ENCODE data around the gene BTK. TPM values are rescaled to one million over a fixed set of nuclear protein-coding genes. Genes with fewer than 3 reads are reported as not detected.

Gene BTK
- total and polyA plus RNA-seq, 3 experiments from 2014 or later: 0.48 to 0.60 TPM; not detected in 1

DNA sequence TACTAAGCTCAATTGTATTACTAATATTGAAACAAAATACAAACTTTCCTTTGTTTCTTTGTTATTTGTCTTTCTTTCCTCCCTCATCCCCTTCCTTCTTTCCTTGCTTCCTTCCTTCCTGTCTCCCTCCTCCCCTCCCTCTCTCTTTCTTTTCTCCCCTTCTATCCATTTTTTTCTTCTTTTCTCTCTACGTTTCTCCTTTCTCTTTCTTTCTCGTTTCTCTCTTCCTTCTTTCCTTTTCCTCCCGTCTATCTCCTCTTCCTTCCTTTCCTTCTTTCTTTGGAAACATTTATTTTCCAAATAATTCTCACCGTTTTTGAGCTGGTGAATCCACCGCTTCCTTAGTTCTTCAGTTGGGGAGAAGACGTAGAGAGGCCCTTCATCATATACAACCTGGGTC is 16.3 kb downstream of the BTK start:
- Mint-ChIP-seq H3K4me1 (no peaks in the 10 kb centered on the region), H3K9me3 (no peaks in the 10 kb centered on the region), H3K27me3 (peaks cover 4 to 9% of the 10 kb centered on the region in 2 donors), H3K4me3 (no peak overlapping the region), H3K27ac (no peak overlapping the region), H3K36me3 (no peaks in the 10 kb centered on the region)
- H3K27ac ChIP-seq (ENCODE audit: low read depth, low read length): no peak overlapping the region
- no peaks in the 10 kb centered on the region for H3K27me3 ChIP-seq (ENCODE audit: insufficient read depth, low read length, poor library complexity, severe bottlenecking)
- no peaks in the 10 kb centered on the region for H3K4me1 ChIP-seq (ENCODE audit: insufficient read depth, low read length)
- no peak overlapping the region for H3K4me3 ChIP-seq (ENCODE audit: low read length)
- ChIA-PET CTCF (no interaction called here), POLR2A (no interaction called here)
- no peak for DNase-seq
- no peaks in the 10 kb centered on the region for H3K36me3 ChIP-seq (ENCODE audit: insufficient read depth, low read length)
- H3K9me3 ChIP-seq (ENCODE audit: low read length): no peaks in the 10 kb centered on the region

DNA sequence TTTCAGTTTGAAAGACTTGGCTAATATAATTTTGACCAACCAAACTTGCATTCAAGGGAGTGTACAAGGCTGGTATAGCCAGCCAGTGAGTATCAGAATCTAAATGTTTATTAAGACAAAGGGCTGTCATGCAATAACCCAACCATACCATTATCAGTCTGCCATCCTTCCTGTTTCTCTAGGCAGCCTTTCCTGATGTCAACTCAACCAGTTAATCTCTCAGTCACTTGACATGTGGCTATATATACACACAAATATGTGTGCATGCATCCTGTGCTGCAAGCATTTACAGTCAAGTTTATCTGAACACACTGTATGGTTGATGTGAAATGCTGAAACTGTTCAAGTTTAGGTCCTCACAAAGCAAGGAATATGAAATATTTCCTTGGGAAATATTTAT is 17.2 kb downstream of the BTK start:
- POLR2A ChIA-PET: no interaction called here
- H3K9me3 Mint-ChIP-seq: no peaks in the 10 kb centered on the region
- H3K36me3 ChIP-seq (ENCODE audit: insufficient read depth, low read length): no peaks in the 10 kb centered on the region
- H3K4me3 ChIP-seq (ENCODE audit: low read length): no peak overlapping the region
- DNase-seq: no peak
- no peaks in the 10 kb centered on the region for H3K9me3 ChIP-seq (ENCODE audit: low read length)
- H3K27ac ChIP-seq (ENCODE audit: low read depth, low read length): no peak overlapping the region
- peaks cover 0 to 8% of the 10 kb centered on the region in 2 donors for H3K27me3 Mint-ChIP-seq
- H3K27me3 ChIP-seq (ENCODE audit: insufficient read depth, low read length, poor library complexity, severe bottlenecking): no peaks in the 10 kb centered on the region
- H3K27ac Mint-ChIP-seq: no peak overlapping the region
- H3K4me3 Mint-ChIP-seq: no peak overlapping the region
- CTCF ChIA-PET: no interaction called here
- no peaks in the 10 kb centered on the region for H3K36me3 Mint-ChIP-seq
- H3K4me1 Mint-ChIP-seq: no peaks in the 10 kb centered on the region
- H3K4me1 ChIP-seq (ENCODE audit: insufficient read depth, low read length): no peaks in the 10 kb centered on the region

GRCh38 chrX:101365301-101365795 is 20.6 kb downstream of the BTK start:
- Histone ChIP-seq H3K27ac (ENCODE audit: low read depth, low read length) (no peak overlapping the region), H3K27me3 (ENCODE audit: insufficient read depth, low read length, poor library complexity, severe bottlenecking) (no peaks in the 10 kb centered on the region), H3K4me1 (ENCODE audit: insufficient read depth, low read length) (no peaks in the 10 kb centered on the region), H3K36me3 (ENCODE audit: insufficient read depth, low read length) (no peaks in the 10 kb centered on the region), H3K4me3 (ENCODE audit: low read length) (no peak overlapping the region), H3K9me3 (ENCODE audit: low read length) (no peaks in the 10 kb centered on the region)
- ChIA-PET CTCF (no interaction called here), POLR2A (no interaction called here)
- Mint-ChIP-seq H3K27me3 (peaks cover 4 to 19% of the 10 kb centered on the region in 2 donors), H3K27ac (no peak overlapping the region), H3K9me3 (no peaks in the 10 kb centered on the region), H3K4me3 (no peak overlapping the region), H3K36me3 (no peaks in the 10 kb centered on the region), H3K4me1 (no peaks in the 10 kb centered on the region)
- DNase-seq: no peak

GRCh38 chrX:101362757-101363156 is 23.2 kb downstream of the BTK start:
- no peaks in the 10 kb centered on the region for H3K27me3 ChIP-seq (ENCODE audit: insufficient read depth, low read length, poor library complexity, severe bottlenecking)
- H3K36me3 ChIP-seq (ENCODE audit: insufficient read depth, low read length): no peaks in the 10 kb centered on the region
- no peak overlapping the region for H3K4me3 Mint-ChIP-seq
- H3K9me3 Mint-ChIP-seq: no peaks in the 10 kb centered on the region
- peaks cover 7 to 18% of the 10 kb centered on the region in 2 donors for H3K27me3 Mint-ChIP-seq
- no peak overlapping the region for H3K4me3 ChIP-seq (ENCODE audit: low read length)
- H3K4me1 Mint-ChIP-seq: no peaks in the 10 kb centered on the region
- no peaks in the 10 kb centered on the region for H3K36me3 Mint-ChIP-seq
- no peak overlapping the region for H3K27ac Mint-ChIP-seq
- H3K27ac ChIP-seq (ENCODE audit: low read depth, low read length): no peak overlapping the region
- no peak for DNase-seq
- H3K9me3 ChIP-seq (ENCODE audit: low read length): no peaks in the 10 kb centered on the region
- ChIA-PET CTCF (no interaction called here), POLR2A (no interaction called here)
- H3K4me1 ChIP-seq (ENCODE audit: insufficient read depth, low read length): no peaks in the 10 kb centered on the region

- no peaks in the 10 kb centered on the region for H3K4me1 Mint-ChIP-seq
- Histone ChIP-seq H3K9me3 (ENCODE audit: low read length) (no peaks in the 10 kb centered on the region), H3K27me3 (ENCODE audit: insufficient read depth, low read length, poor library complexity, severe bottlenecking) (no peaks in the 10 kb centered on the region), H3K4me1 (ENCODE audit: insufficient read depth, low read length) (no peaks in the 10 kb centered on the region), H3K4me3 (ENCODE audit: low read length) (no peak overlapping the region), H3K27ac (ENCODE audit: low read depth, low read length) (no peak overlapping the region), H3K36me3 (ENCODE audit: insufficient read depth, low read length) (no peaks in the 10 kb centered on the region)
- H3K27me3 Mint-ChIP-seq: peaks cover 7 to 15% of the 10 kb centered on the region in 2 donors
- no peak overlapping the region for H3K4me3 Mint-ChIP-seq
- no peaks in the 10 kb centered on the region for H3K36me3 Mint-ChIP-seq
- no peak overlapping the region for H3K27ac Mint-ChIP-seq
- ChIA-PET CTCF (no interaction called here), POLR2A (no interaction called here)
- H3K9me3 Mint-ChIP-seq: no peaks in the 10 kb centered on the region
- no peak for DNase-seq
Observed at GRCh38 chrX:101362116-101362515, 23.9 kb downstream of the BTK start.

DNA sequence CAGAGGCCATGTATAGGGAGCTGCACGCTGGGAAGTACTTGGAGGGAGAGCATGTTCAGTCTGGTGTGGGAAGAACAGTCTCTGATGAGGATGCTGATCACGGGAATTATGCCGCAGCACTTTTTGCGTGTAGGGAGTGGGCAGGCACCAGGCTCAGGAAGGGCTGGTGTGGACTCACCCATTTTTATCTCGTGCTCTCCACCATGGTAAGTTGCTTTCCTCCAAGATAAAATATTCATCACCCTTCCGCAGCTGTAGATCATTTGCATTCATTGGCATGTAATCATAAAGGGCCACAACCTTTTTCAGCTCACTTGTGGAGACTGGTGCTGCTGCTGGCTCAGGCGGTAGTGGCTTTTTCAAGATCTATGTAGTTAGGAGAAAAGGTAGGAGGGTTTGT is 25.6 kb downstream of the BTK start:
- no peaks in the 10 kb centered on the region for H3K36me3 ChIP-seq (ENCODE audit: insufficient read depth, low read length)
- H3K36me3 Mint-ChIP-seq: no peaks in the 10 kb centered on the region
- no peaks in the 10 kb centered on the region for H3K4me1 ChIP-seq (ENCODE audit: insufficient read depth, low read length)
- no peak overlapping the region for H3K27ac ChIP-seq (ENCODE audit: low read depth, low read length)
- CTCF ChIA-PET: no interaction called here
- H3K27ac Mint-ChIP-seq: no peak overlapping the region
- DNase-seq: no peak
- H3K27me3 Mint-ChIP-seq: peaks cover 13 to 14% of the 10 kb centered on the region in 2 donors
- no peaks in the 10 kb centered on the region for H3K9me3 ChIP-seq (ENCODE audit: low read length)
- H3K4me3 Mint-ChIP-seq: no peak overlapping the region
- H3K27me3 ChIP-seq (ENCODE audit: insufficient read depth, low read length, poor library complexity, severe bottlenecking): no peaks in the 10 kb centered on the region
- H3K4me3 ChIP-seq (ENCODE audit: low read length): no peak overlapping the region
- H3K9me3 Mint-ChIP-seq: no peaks in the 10 kb centered on the region
- H3K4me1 Mint-ChIP-seq: no peaks in the 10 kb centered on the region
- POLR2A ChIA-PET: no interaction called here

- no peak for DNase-seq
- H3K27ac ChIP-seq (ENCODE audit: low read depth, low read length): no peak overlapping the region
- H3K9me3 Mint-ChIP-seq: no peaks in the 10 kb centered on the region
- H3K36me3 Mint-ChIP-seq: no peaks in the 10 kb centered on the region
- POLR2A ChIA-PET: no interaction called here
- CTCF ChIA-PET: no interaction called here
- H3K27me3 Mint-ChIP-seq: peaks cover 13 to 16% of the 10 kb centered on the region in 2 donors
- H3K36me3 ChIP-seq (ENCODE audit: insufficient read depth, low read length): no peaks in the 10 kb centered on the region
- H3K27me3 ChIP-seq (ENCODE audit: insufficient read depth, low read length, poor library complexity, severe bottlenecking): no peaks in the 10 kb centered on the region
- no peaks in the 10 kb centered on the region for H3K9me3 ChIP-seq (ENCODE audit: low read length)
- H3K4me3 Mint-ChIP-seq: no peak overlapping the region
- no peak overlapping the region for H3K27ac Mint-ChIP-seq
- H3K4me1 Mint-ChIP-seq: no peaks in the 10 kb centered on the region
- H3K4me1 ChIP-seq (ENCODE audit: insufficient read depth, low read length): no peaks in the 10 kb centered on the region
- H3K4me3 ChIP-seq (ENCODE audit: low read length): no peak overlapping the region
Observed at GRCh38 chrX:101359966-101360365, 26.0 kb downstream of the BTK start.

- ChIA-PET POLR2A (no interaction called here), CTCF (no interaction called here)
- no peaks in the 10 kb centered on the region for H3K4me1 ChIP-seq (ENCODE audit: insufficient read depth, low read length)
- H3K9me3 Mint-ChIP-seq: no peaks in the 10 kb centered on the region
- H3K4me1 Mint-ChIP-seq: no peaks in the 10 kb centered on the region
- no peak overlapping the region for H3K4me3 Mint-ChIP-seq
- H3K27me3 ChIP-seq (ENCODE audit: insufficient read depth, low read length, poor library complexity, severe bottlenecking): no peaks in the 10 kb centered on the region
- no peaks in the 10 kb centered on the region for H3K36me3 Mint-ChIP-seq
- no peak for DNase-seq
- H3K4me3 ChIP-seq (ENCODE audit: low read length): no peak overlapping the region
- H3K9me3 ChIP-seq (ENCODE audit: low read length): no peaks in the 10 kb centered on the region
- H3K27ac ChIP-seq (ENCODE audit: low read depth, low read length): no peak overlapping the region
- no peaks in the 10 kb centered on the region for H3K36me3 ChIP-seq (ENCODE audit: insufficient read depth, low read length)
- H3K27me3 Mint-ChIP-seq: peaks cover 13 to 16% of the 10 kb centered on the region in 2 donors
- no peak overlapping the region for H3K27ac Mint-ChIP-seq
Observed at GRCh38 chrX:101357166-101357795, 28.7 kb downstream of the BTK start.

Data from CD8-positive, alpha-beta memory T cell (primary cell).